ENCODE results near the gene FEZ2.

DNA sequence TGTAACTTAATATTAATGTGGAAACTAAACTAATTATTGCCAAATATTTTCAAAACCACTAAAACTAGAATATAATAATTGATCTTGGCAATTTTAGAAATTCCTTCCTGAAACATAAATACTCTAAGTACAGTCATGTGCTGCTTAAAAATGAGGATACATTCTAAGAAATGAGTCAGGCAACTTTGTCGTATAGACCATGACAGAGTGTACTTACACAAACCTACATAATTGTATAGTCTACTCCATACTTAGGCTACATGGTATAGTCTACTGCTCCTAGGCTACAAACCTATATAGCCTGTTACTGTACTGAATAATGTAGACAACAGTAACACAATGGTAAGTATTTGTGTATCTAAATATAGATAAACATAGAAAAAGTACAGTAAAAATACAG, 27.6 kb downstream of the FEZ2 start:
- TF ChIP-seq, protein P1, sequence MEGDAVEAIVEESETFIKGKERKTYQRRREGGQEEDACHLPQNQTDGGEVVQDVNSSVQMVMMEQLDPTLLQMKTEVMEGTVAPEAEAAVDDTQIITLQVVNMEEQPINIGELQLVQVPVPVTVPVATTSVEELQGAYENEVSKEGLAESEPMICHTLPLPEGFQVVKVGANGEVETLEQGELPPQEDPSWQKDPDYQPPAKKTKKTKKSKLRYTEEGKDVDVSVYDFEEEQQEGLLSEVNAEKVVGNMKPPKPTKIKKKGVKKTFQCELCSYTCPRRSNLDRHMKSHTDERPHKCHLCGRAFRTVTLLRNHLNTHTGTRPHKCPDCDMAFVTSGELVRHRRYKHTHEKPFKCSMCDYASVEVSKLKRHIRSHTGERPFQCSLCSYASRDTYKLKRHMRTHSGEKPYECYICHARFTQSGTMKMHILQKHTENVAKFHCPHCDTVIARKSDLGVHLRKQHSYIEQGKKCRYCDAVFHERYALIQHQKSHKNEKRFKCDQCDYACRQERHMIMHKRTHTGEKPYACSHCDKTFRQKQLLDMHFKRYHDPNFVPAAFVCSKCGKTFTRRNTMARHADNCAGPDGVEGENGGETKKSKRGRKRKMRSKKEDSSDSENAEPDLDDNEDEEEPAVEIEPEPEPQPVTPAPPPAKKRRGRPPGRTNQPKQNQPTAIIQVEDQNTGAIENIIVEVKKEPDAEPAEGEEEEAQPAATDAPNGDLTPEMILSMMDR (IDR thresholded peaks at IDR 0.05; ENCODE audit: low read depth, low read length): no peak
- no peak for TF ChIP-seq POLR2A (IDR thresholded peaks at IDR 0.05; ENCODE audit: extremely low read depth, insufficient read length)
- TF ChIP-seq, protein P2, sequence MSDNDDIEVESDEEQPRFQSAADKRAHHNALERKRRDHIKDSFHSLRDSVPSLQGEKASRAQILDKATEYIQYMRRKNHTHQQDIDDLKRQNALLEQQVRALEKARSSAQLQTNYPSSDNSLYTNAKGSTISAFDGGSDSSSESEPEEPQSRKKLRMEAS (IDR thresholded peaks at IDR 0.05; ENCODE audit: low read depth, low read length): no peak

Measured in NB4 (cell line).